HL-60 (cell line): ENCODE measurements around the gene CEP85.

Experiments
- GABPA ChIP-seq: IDR thresholded peaks from 2 replicates; pipeline ENCODE4 v1.6.1; 2012; ENCODE audit warnings: low read depth
- POLR2AphosphoS5 ChIP-seq: IDR thresholded peaks from 2 replicates; pipeline ENCODE4 v1.6.1; 2012; ENCODE audit warnings: low read depth
- SPI1 ChIP-seq: IDR thresholded peaks from 2 replicates; pipeline ENCODE4 v1.6.1; 2012; ENCODE audit warnings: low read depth, mild to moderate bottlenecking, borderline replicate concordance
- TF ChIP-seq, protein P1 (sequence below): IDR thresholded peaks from one replicate; pipeline ENCODE4 v1.5.1; 2011; ENCODE audit warnings: low read length, control low read depth, inconsistent platforms; ENCODE audit not compliant: insufficient read depth
- TF ChIP-seq, protein P2 (sequence below): IDR thresholded peaks from 2 replicates; pipeline ENCODE4 v1.6.1; 2012; ENCODE audit warnings: low read depth; ENCODE audit not compliant: insufficient replicate concordance

DNA sequence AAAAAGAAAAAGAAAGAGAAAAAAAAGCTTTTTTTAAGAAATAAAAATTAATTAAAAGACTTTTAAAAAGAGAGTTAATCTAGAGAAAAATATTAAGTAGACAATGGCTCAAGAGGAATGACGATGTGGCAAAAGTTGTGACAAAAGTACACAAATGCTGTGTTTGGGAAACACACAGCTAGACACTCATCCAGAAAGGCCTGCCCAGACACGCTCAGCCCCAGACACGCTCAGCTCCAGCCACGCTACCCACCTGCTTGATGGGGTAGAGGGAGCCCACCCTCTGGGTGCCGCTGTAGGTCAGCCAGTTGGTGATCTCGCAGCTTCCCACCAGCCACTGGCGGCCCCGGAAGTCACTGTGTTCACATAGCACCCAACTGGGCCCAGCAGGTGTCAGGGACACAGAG, 94.0 kb downstream of the CEP85 start:
- TF ChIP-seq, protein P1, sequence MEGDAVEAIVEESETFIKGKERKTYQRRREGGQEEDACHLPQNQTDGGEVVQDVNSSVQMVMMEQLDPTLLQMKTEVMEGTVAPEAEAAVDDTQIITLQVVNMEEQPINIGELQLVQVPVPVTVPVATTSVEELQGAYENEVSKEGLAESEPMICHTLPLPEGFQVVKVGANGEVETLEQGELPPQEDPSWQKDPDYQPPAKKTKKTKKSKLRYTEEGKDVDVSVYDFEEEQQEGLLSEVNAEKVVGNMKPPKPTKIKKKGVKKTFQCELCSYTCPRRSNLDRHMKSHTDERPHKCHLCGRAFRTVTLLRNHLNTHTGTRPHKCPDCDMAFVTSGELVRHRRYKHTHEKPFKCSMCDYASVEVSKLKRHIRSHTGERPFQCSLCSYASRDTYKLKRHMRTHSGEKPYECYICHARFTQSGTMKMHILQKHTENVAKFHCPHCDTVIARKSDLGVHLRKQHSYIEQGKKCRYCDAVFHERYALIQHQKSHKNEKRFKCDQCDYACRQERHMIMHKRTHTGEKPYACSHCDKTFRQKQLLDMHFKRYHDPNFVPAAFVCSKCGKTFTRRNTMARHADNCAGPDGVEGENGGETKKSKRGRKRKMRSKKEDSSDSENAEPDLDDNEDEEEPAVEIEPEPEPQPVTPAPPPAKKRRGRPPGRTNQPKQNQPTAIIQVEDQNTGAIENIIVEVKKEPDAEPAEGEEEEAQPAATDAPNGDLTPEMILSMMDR = no peak
- no peak for TF ChIP-seq POLR2AphosphoS5
- TF ChIP-seq, protein P2, sequence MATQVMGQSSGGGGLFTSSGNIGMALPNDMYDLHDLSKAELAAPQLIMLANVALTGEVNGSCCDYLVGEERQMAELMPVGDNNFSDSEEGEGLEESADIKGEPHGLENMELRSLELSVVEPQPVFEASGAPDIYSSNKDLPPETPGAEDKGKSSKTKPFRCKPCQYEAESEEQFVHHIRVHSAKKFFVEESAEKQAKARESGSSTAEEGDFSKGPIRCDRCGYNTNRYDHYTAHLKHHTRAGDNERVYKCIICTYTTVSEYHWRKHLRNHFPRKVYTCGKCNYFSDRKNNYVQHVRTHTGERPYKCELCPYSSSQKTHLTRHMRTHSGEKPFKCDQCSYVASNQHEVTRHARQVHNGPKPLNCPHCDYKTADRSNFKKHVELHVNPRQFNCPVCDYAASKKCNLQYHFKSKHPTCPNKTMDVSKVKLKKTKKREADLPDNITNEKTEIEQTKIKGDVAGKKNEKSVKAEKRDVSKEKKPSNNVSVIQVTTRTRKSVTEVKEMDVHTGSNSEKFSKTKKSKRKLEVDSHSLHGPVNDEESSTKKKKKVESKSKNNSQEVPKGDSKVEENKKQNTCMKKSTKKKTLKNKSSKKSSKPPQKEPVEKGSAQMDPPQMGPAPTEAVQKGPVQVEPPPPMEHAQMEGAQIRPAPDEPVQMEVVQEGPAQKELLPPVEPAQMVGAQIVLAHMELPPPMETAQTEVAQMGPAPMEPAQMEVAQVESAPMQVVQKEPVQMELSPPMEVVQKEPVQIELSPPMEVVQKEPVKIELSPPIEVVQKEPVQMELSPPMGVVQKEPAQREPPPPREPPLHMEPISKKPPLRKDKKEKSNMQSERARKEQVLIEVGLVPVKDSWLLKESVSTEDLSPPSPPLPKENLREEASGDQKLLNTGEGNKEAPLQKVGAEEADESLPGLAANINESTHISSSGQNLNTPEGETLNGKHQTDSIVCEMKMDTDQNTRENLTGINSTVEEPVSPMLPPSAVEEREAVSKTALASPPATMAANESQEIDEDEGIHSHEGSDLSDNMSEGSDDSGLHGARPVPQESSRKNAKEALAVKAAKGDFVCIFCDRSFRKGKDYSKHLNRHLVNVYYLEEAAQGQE = no peak
- no peak for TF ChIP-seq SPI1
- no peak for TF ChIP-seq GABPA
